ENCODE measurements around the gene SNTG2. TPM values are rescaled to one million over a fixed set of nuclear protein-coding genes. Genes with fewer than 3 reads are reported as not detected.
"Not testable (repeated sequence)": the region's sequence is repeated elsewhere in the genome, so short reads cannot be mapped to it uniquely, and the experiment has no call there.

SNTG2 gene
- polyA plus RNA-seq, 1 experiment: 0.06 TPM

DNA sequence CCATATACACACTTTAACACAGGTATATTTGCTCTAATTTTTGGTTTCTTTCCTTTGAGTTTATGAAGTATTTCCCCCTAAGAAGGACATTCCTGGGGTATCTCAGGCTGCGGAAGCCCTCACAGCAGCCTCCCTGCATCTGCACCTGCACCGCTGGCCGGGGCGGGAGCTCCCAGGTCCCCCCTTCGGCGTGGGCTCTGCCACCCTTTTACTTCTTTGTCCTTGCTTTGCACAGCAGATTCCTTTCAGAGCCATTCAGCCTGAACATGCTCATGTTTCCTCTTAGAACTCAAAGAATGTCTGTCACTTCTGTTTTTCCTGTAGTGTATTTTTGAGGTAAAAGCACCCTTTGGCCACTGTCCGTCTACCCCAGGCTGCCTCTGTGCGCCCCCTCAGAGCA lies 146.5 kb downstream of the SNTG2 start:
- H3K27ac ChIP-seq (ENCODE audit: low read depth, low read length): no peak overlapping the region
- CTCF ChIA-PET: no interaction called here

DNA sequence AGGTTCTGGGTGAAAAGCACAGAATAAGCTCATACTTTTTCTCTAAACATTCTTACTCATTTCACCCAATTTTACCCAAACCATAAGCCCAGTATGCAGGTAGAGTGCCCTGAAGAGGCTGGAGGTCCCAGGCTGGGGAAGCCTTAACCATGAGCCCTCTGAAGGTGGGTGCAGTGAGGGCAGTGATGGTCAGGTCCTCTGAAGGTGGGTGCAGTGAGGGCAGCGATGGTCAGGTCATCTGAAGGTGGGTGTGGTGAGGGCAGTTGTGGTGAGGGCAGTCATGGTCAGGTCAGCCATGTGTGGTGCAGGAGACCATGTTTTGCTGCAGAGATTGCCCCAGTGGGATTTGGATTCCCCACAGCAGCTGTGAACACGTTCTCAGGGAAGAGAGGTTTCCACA lies 148.8 kb downstream of the SNTG2 start:
- ChIA-PET POLR2A (no interaction called here), CTCF (no interaction called here)
- TF ChIP-seq CTCF (IDR thresholded peaks at IDR 0.05; ENCODE audit: low read depth, low read length): no peak
- H3K4me3 ChIP-seq (ENCODE audit: low read depth, low read length): no peak overlapping the region
- no peak overlapping the region for H3K27ac ChIP-seq (ENCODE audit: low read depth, low read length)
- H3K27me3 ChIP-seq (ENCODE audit: control insufficient read depth, insufficient read depth, low read length): no peaks in the 10 kb centered on the region
- no peaks in the 10 kb centered on the region; the same call in 1 of the 2 replicates for H3K9me3 ChIP-seq (ENCODE audit: control insufficient read depth, insufficient read depth, low read length)
- no peak for DNase-seq (ENCODE audit: low read depth, low spot score)

More for the DNA sequence above, 146.5 kb downstream of the SNTG2 start:
- POLR2A ChIA-PET: no interaction called here
- no peak for TF ChIP-seq CTCF (IDR thresholded peaks at IDR 0.05; ENCODE audit: low read depth, low read length)
- Histone ChIP-seq H3K9me3 (ENCODE audit: control insufficient read depth, insufficient read depth, low read length) (no peaks in the 10 kb centered on the region; the same call in 1 of the 2 replicates), H3K27me3 (ENCODE audit: control insufficient read depth, insufficient read depth, low read length) (no peaks in the 10 kb centered on the region), H3K4me3 (ENCODE audit: low read depth, low read length) (no peak overlapping the region)
- no peak for DNase-seq (ENCODE audit: low read depth, low spot score)

DNA sequence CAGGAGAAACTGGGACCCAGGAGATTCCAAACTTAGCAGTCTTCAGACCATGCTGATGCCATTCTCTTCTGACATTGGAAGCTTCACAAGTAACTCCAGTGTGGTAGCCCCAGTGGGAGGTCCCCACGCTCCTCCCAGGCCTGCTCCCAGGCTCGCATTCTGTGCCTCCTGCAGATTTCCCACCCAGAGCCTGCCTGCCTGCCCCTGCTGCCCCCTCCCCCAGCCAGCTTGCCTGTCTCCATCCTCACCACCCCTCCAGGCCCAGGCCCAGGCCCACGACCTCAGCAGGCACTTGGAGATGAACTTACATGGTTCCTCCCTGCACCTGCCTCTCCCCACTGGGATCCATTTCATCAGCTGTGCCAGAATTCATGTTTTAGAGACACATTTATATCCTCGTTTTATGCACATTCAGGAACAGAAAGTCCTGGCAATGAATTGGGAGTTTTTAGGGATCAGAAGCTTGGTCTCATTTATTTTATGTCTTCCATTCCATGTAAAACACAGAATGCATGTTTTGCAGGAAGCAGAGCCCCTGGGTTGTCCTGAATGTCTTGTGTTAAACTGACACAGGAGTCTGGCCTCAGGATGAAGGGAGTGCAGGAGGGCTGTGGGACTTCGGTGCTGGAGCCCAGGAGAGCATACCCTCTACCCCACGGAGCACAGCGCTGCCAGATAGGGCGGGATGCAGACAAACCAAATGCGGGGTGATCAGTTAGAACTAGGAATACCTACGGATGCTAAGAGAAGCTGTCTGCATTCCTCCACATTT lies 150.5 kb downstream of the SNTG2 start:
- TF ChIP-seq CTCF (IDR thresholded peaks at IDR 0.05; ENCODE audit: low read depth, low read length): no peak
- ChIA-PET CTCF (no interaction called here), POLR2A (no interaction called here)

GRCh38 chr2:1101982-1102590 lies 151.4 kb downstream of the SNTG2 start:
- Histone ChIP-seq H3K27me3 (ENCODE audit: control insufficient read depth, insufficient read depth, low read length) (no peaks in the 10 kb centered on the region), H3K4me3 (ENCODE audit: low read depth, low read length) (no peak overlapping the region), H3K27ac (ENCODE audit: low read depth, low read length) (no peak overlapping the region), H3K9me3 (ENCODE audit: control insufficient read depth, insufficient read depth, low read length) (peaks cover 3% of the 10 kb centered on the region)
- no peak for DNase-seq (ENCODE audit: low read depth, low spot score)
- CTCF ChIA-PET: no interaction called here
- POLR2A ChIA-PET: no interaction called here
- TF ChIP-seq CTCF (IDR thresholded peaks at IDR 0.05; ENCODE audit: low read depth, low read length): no peak

More for the DNA sequence above, 150.5 kb downstream of the SNTG2 start:
- no peak for DNase-seq (ENCODE audit: low read depth, low spot score)
- H3K9me3 ChIP-seq (ENCODE audit: control insufficient read depth, insufficient read depth, low read length): peaks cover 3% of the 10 kb centered on the region
- H3K27me3 ChIP-seq (ENCODE audit: control insufficient read depth, insufficient read depth, low read length): no peaks in the 10 kb centered on the region
- H3K4me3 ChIP-seq (ENCODE audit: low read depth, low read length): no peak overlapping the region
- no peak overlapping the region for H3K27ac ChIP-seq (ENCODE audit: low read depth, low read length)

GRCh38 chr2:1104364-1104763 lies 153.7 kb downstream of the SNTG2 start:
- peaks cover 3% of the 10 kb centered on the region for H3K9me3 ChIP-seq (ENCODE audit: control insufficient read depth, insufficient read depth, low read length)
- no peaks in the 10 kb centered on the region for H3K27me3 ChIP-seq (ENCODE audit: control insufficient read depth, insufficient read depth, low read length)
- no peak for DNase-seq (ENCODE audit: low read depth, low spot score)
- no peak overlapping the region for H3K27ac ChIP-seq (ENCODE audit: low read depth, low read length)
- TF ChIP-seq CTCF (IDR thresholded peaks at IDR 0.05; ENCODE audit: low read depth, low read length): no peak
- no peak overlapping the region for H3K4me3 ChIP-seq (ENCODE audit: low read depth, low read length)
- POLR2A ChIA-PET: no interaction called here
- CTCF ChIA-PET: no interaction called here

GRCh38 chr2:1106344-1106743 lies 155.7 kb downstream of the SNTG2 start:
- DNase-seq (ENCODE audit: low read depth, low spot score): not testable (repeated sequence)

More at GRCh38 chr2:1106344-1106743, 155.7 kb downstream of the SNTG2 start:
- POLR2A ChIA-PET; CTCF ChIA-PET; H3K27me3 ChIP-seq (ENCODE audit: control insufficient read depth, insufficient read depth, low read length); H3K9me3 ChIP-seq (ENCODE audit: control insufficient read depth, insufficient read depth, low read length); H3K27ac ChIP-seq (ENCODE audit: low read depth, low read length); H3K4me3 ChIP-seq (ENCODE audit: low read depth, low read length): not testable (repeated sequence)
